Hair follicle dermal papilla cell (primary cell): ENCODE measurements around the gene LDAF1. TPM values are rescaled to one million over a fixed set of nuclear protein-coding genes. Genes with fewer than 3 reads are reported as not detected.

Experiments used
- total RNA-seq: library from RNA; depleted of rRNA; stranded (reverse); fragments of >200 nt; gene quantifications from 2 replicates; pipeline ENCODE4 v1.2.3, GENCODE V29; 2012

Gene LDAF1
- total RNA-seq: 50.6 and 55.0 TPM in 2 replicates

DNA sequence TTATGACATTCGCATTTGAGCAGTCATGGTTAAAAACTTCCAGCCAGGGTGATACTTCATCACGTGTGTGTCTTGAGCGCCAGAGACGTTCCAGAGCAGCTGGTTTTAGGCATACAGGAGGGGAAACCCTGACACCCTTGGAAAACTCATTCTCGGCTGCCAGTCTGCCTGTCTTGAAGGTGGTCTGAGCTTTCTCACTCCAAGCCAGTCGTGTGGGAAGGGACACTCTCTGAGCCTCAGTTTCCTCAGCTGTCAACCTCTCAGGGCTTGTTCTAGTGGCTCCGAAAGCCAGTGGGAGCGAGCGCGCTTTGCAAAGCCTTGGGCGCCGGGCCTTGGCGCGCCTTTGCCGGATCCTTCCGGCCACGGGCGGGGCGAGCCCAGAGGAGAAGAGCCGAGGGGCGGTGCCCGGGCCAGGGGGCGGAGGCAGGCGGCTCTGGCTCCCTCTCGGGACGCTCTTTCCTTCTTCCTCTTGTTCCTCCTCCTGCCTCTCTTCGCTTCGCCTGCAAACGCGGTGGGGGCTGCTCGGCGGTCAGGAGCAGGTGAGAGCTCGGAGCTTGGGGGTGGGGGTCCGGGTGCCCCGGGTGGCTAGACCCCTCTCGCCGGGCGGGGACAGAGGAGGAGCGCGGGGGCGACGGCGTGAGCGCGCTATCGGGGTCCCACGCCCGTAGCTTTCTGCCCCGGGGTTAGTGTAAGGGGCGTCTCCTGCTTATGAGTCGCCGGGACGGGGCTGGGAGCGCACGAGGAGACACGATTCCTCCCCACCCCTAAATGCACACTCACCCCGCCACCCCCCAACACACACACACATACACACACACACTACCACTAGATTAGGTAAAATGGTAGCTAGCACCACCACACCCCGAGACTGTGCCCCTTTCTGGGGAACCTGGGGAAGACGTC is at the start of gene LDAF1:
Gene LDAF1, plus strand, starts transcription at position 467 of the 903 bp plus-strand sequence. CDS start 2,509 bp downstream, outside the sequence.

DNA sequence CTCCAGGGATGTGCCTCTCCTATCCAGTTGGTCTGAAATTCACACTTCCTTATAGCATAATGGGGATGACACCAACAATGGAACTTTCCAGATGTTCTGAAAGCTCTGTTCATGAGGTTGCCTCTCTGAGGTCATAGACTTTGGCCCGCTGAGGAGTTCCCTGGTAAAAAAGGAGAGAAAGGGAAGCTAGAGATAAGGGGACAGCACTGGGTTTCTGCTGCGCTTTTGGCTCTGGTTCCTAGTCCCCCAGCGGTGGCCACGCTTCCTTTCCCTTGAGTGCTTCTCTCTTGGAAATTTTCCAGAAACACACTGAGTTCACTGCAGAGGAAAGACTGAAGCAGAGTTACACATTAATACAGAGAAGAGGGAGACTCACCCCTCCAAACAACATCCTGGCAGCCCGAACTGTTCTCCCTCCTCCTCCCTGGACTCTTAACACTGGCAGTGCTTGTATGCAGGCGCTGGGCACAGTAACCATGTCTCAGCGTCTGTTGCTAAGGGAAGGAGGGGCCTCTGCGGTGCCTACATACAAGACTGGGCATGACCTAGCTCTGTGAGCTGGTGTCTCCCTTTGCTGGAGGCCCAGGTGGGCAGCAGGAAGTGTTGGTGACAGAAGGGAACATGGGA is 8.0 kb upstream of the LDAF1 start, which contains the start of gene DNAH3:
Gene DNAH3, minus strand, starts transcription at position 472 of the 627 bp plus-strand sequence. CDS start 527 bp downstream, outside the sequence.

DNA sequence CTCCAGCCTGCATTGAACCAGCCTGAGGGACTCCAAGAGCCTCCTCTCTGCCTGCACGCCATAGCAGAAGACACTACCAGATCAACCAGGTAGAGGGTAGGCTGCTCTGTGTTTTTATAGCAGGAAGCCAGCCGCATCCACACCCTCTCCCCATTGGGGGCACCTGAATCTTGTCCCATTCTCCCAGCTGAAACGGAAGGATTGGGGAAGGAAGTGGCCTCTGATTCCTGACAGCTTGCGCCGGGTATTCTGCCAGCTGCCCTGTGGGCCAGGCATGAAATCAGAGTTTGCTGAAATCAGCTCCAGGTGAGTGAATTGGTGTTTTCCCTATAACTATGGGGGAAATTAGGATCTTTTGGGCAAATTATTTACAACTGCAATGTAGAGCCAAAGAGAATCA is 53.0 kb downstream of the LDAF1 start, which contains the start of gene ZP2:
Gene ZP2, minus strand, starts transcription at position 89 of the 400 bp plus-strand sequence. Its CDS starts 27 bp downstream, at position 62.

Other genes starting within 250 kb of the LDAF1 start
- under 0.01 TPM in 1 of 2 replicates, not detected in the other for gene DNAH3, start 7.8 kb upstream of the LDAF1 start, total RNA-seq
- gene ZP2, start 52.9 kb downstream of the LDAF1 start, total RNA-seq: not detected in 2 replicates
- not detected in 2 replicates for gene ANKS4B, start 75.0 kb downstream of the LDAF1 start, total RNA-seq
- 0.24 and 0.49 TPM in 2 replicates for gene CRYM, start 119.6 kb downstream of the LDAF1 start, total RNA-seq